HEK293 (cell line): ENCODE measurements around the gene C1QL4.
A peak's percentile ranks its signal among the peaks of the same experiment; 100 is the strongest.

Source experiments
- CTCF ChIA-PET: fragments of 350-600 bp; formaldehyde crosslinking; extraction: SDS; loops from one replicate; lab custom pipeline; 2021; ENCODE audit warnings: antibody characterized with exemption; lab: Yijun Ruan, JAX
- POLR2A ChIA-PET: fragments of 300-600 bp; formaldehyde crosslinking; extraction: SDS; loops from one replicate; lab custom pipeline; 2020; ENCODE audit warnings: antibody characterized with exemption, inconsistent platforms; lab: Yijun Ruan, JAX
- H3K27ac ChIP-seq: fragments of 200-500 bp; sonication (Bioruptor generic); 2 replicates; pipeline ENCODE4 v1.5.1; 2014; ENCODE audit warnings: low read depth, low read length, control low read depth, inconsistent platforms; ENCODE audit errors: extremely low read depth
- H3K36me3 ChIP-seq, 2 experiments: fragments of 200-500 bp in 1 of 2; sonication (Bioruptor generic) in 1 of 2; 1 replicate in 1 of 2; 2 replicates in 1 of 2; pipeline ENCODE4 v1.5.1; 2014 to 2017; ENCODE audit warnings: inconsistent platforms in 2 of 2, low read length in 2 of 2; ENCODE audit not compliant: control insufficient read depth in 2 of 2, insufficient read depth in 1 of 2
- H3K4me1 ChIP-seq: fragments of 200-500 bp; sonication (Bioruptor generic); 2 replicates; pipeline ENCODE4 v1.5.1; 2014; ENCODE audit warnings: mild to moderate bottlenecking, low read length, inconsistent platforms; ENCODE audit not compliant: control insufficient read depth, insufficient read depth
- H3K4me3 ChIP-seq: 2 replicates; pipeline ENCODE4 v1.5.1; 2011; ENCODE audit warnings: low read depth, mild to moderate bottlenecking, control low read depth, low read length, moderate library complexity
- H3K9me3 ChIP-seq: fragments of 200-500 bp; sonication (Bioruptor generic); 2 replicates; pipeline ENCODE4 v1.5.1; 2014; ENCODE audit warnings: low read depth, low read length, inconsistent platforms; ENCODE audit not compliant: control insufficient read depth, insufficient read depth
- EGR2 ChIP-seq: fragments of 450-650 bp; formaldehyde crosslinking; IDR thresholded peaks from 2 replicates; pipeline ENCODE4 v1.5.1; 2016; ENCODE audit warnings: low read depth, missing biosample characterization, missing genetic modification characterization
- GLI4 ChIP-seq: fragments of 450-650 bp; formaldehyde crosslinking; IDR thresholded peaks from 2 replicates; pipeline ENCODE4 v1.5.1; 2016; ENCODE audit warnings: missing biosample characterization, missing genetic modification characterization
- GLIS2 ChIP-seq: fragments of 450-650 bp; formaldehyde crosslinking; IDR thresholded peaks from 2 replicates; pipeline ENCODE4 v1.5.1; 2016; ENCODE audit warnings: missing biosample characterization, missing genetic modification characterization
- KLF7 ChIP-seq: fragments of 450-650 bp; formaldehyde crosslinking; IDR thresholded peaks from 2 replicates; pipeline ENCODE4 v1.5.1; 2016; ENCODE audit warnings: missing biosample characterization, missing genetic modification characterization, borderline replicate concordance
- KLF9 ChIP-seq: fragments of 450-650 bp; formaldehyde crosslinking; IDR thresholded peaks from 2 replicates; pipeline ENCODE4 v1.5.1; 2016; ENCODE audit warnings: missing biosample characterization, missing genetic modification characterization, low read depth
- SP2 ChIP-seq: fragments of 450-650 bp; formaldehyde crosslinking; IDR thresholded peaks from 2 replicates; pipeline ENCODE4 v1.5.1; 2016; ENCODE audit warnings: missing biosample characterization, missing genetic modification characterization
- ZBTB8A ChIP-seq: fragments of 450-650 bp; formaldehyde crosslinking; IDR thresholded peaks from 2 replicates; pipeline ENCODE4 v1.5.1; 2016; ENCODE audit warnings: missing biosample characterization, missing genetic modification characterization
- ZFP3 ChIP-seq: fragments of 450-650 bp; formaldehyde crosslinking; IDR thresholded peaks from 2 replicates; pipeline ENCODE4 v1.5.1; 2016; ENCODE audit warnings: low read depth, missing biosample characterization, missing genetic modification characterization
- ZNF121 ChIP-seq: fragments of 450-650 bp; formaldehyde crosslinking; IDR thresholded peaks from 2 replicates; pipeline ENCODE4 v1.5.1; 2016; ENCODE audit warnings: missing biosample characterization, missing genetic modification characterization
- ZNF202 ChIP-seq: fragments of 450-650 bp; formaldehyde crosslinking; IDR thresholded peaks from 2 replicates; pipeline ENCODE4 v1.5.1; 2016; ENCODE audit warnings: missing biosample characterization, missing genetic modification characterization, borderline replicate concordance
- ZNF223 ChIP-seq: fragments of 450-650 bp; formaldehyde crosslinking; IDR thresholded peaks from 2 replicates; pipeline ENCODE4 v1.5.1; 2016; ENCODE audit warnings: missing biosample characterization, missing genetic modification characterization
- ZNF341 ChIP-seq: fragments of 450-650 bp; formaldehyde crosslinking; IDR thresholded peaks from 2 replicates; pipeline ENCODE4; 2016; ENCODE audit warnings: low read depth, missing biosample characterization, missing genetic modification characterization
- ZNF394 ChIP-seq: fragments of 450-650 bp; formaldehyde crosslinking; IDR thresholded peaks from 2 replicates; pipeline ENCODE4 v1.5.1; 2016; ENCODE audit warnings: missing biosample characterization, missing genetic modification characterization, mild to moderate bottlenecking, moderate library complexity, borderline replicate concordance
- ZNF677 ChIP-seq: fragments of 450-650 bp; IDR thresholded peaks from 2 replicates; pipeline ENCODE4 v1.5.0; 2018; ENCODE audit warnings: missing biosample characterization, mild to moderate bottlenecking, missing genetic modification characterization, moderate library complexity
- ZNF707 ChIP-seq: fragments of 450-650 bp; formaldehyde crosslinking; IDR thresholded peaks from 2 replicates; pipeline ENCODE4 v1.5.1; 2016; ENCODE audit warnings: missing biosample characterization, missing genetic modification characterization
- ZNF76 ChIP-seq: fragments of 450-650 bp; formaldehyde crosslinking; IDR thresholded peaks from 2 replicates; pipeline ENCODE4; 2016; ENCODE audit warnings: low read depth, missing biosample characterization, missing genetic modification characterization, borderline replicate concordance
- TF ChIP-seq, protein P1 (sequence below): fragments of 450-650 bp; formaldehyde crosslinking; IDR thresholded peaks from 2 replicates; pipeline ENCODE4 v1.5.1; 2016; ENCODE audit warnings: missing biosample characterization, missing genetic modification characterization
- TF ChIP-seq, protein P2 (sequence below): fragments of 450-650 bp; formaldehyde crosslinking; IDR thresholded peaks from 2 replicates; pipeline ENCODE4 v1.5.1; 2017; ENCODE audit warnings: missing biosample characterization, missing genetic modification characterization
- TF ChIP-seq, protein P3 (sequence below): fragments of 450-650 bp; formaldehyde crosslinking; IDR thresholded peaks from 2 replicates; pipeline ENCODE4 v1.5.1; 2017; ENCODE audit warnings: missing biosample characterization, missing genetic modification characterization
- TF ChIP-seq, protein P4 (sequence below): fragments of 450-650 bp; formaldehyde crosslinking; optimal IDR thresholded peaks from 2 replicates; pipeline ENCODE3; 2016; ENCODE audit warnings: missing biosample characterization, mild to moderate bottlenecking, missing genetic modification characterization
- TF ChIP-seq, protein P5 (sequence below): fragments of 450-650 bp; formaldehyde crosslinking; IDR thresholded peaks from 2 replicates; pipeline ENCODE4 v1.5.1; 2016; ENCODE audit warnings: missing biosample characterization, missing genetic modification characterization
- TF ChIP-seq, protein P6 (sequence below): fragments of 450-650 bp; formaldehyde crosslinking; IDR thresholded peaks from 2 replicates; pipeline ENCODE4 v1.5.1; 2017; ENCODE audit warnings: missing biosample characterization, missing genetic modification characterization
- TF ChIP-seq, protein P7 (sequence below): fragments of 450-650 bp; formaldehyde crosslinking; IDR thresholded peaks from 2 replicates; pipeline ENCODE4 v1.5.1; 2016; ENCODE audit warnings: missing biosample characterization, missing genetic modification characterization

Gene C1QL4

DNA sequence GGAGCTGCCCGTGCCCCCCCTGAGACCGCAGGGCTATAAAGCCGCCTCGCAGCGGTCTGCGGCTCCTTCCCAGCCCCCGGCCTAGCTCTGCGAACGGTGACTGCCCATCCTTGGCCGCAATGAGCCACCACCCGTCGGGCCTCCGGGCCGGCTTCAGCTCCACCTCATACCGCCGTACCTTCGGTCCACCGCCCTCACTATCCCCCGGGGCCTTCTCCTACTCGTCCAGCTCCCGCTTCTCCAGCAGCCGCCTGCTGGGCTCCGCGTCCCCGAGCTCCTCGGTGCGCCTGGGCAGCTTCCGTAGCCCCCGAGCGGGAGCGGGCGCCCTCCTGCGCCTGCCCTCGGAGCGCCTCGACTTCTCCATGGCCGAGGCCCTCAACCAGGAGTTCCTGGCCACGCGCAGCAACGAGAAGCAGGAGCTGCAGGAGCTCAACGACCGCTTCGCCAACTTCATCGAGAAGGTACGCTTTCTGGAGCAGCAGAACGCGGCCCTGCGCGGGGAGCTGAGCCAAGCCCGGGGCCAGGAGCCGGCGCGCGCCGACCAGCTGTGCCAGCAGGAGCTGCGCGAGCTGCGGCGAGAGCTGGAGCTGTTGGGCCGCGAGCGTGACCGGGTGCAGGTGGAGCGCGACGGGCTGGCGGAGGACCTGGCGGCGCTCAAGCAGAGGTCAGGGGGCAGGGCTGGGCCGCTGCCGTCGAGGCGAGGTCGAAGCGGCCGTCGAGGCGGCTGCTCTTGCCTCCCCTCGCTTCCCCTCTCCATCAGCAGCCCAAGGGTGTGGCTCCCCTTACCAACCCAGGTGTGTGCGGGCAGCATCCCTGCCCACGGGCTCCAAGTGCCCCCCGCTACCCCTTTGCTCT, 41.7 kb downstream of the C1QL4 start, which contains the start of gene PRPH (continued):
- TF ChIP-seq, protein P1, sequence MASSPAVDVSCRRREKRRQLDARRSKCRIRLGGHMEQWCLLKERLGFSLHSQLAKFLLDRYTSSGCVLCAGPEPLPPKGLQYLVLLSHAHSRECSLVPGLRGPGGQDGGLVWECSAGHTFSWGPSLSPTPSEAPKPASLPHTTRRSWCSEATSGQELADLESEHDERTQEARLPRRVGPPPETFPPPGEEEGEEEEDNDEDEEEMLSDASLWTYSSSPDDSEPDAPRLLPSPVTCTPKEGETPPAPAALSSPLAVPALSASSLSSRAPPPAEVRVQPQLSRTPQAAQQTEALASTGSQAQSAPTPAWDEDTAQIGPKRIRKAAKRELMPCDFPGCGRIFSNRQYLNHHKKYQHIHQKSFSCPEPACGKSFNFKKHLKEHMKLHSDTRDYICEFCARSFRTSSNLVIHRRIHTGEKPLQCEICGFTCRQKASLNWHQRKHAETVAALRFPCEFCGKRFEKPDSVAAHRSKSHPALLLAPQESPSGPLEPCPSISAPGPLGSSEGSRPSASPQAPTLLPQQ (tag by site-specific recombination) = no peak
- TF ChIP-seq, protein P2, sequence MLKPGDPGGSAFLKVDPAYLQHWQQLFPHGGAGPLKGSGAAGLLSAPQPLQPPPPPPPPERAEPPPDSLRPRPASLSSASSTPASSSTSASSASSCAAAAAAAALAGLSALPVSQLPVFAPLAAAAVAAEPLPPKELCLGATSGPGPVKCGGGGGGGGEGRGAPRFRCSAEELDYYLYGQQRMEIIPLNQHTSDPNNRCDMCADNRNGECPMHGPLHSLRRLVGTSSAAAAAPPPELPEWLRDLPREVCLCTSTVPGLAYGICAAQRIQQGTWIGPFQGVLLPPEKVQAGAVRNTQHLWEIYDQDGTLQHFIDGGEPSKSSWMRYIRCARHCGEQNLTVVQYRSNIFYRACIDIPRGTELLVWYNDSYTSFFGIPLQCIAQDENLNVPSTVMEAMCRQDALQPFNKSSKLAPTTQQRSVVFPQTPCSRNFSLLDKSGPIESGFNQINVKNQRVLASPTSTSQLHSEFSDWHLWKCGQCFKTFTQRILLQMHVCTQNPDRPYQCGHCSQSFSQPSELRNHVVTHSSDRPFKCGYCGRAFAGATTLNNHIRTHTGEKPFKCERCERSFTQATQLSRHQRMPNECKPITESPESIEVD (tag by site-specific recombination) = no peak
- TF ChIP-seq SP2 (tag by site-specific recombination) (no peak), ZFP3 (tag by site-specific recombination) (no peak), ZNF76 (no peak), ZNF677 (no peak), ZNF394 (tag by site-specific recombination) (no peak), GLIS2 (tag by site-specific recombination) (0 out of 2 replicates have a peak, but pooled peaks have one; percentile 10), KLF9 (tag by site-specific recombination) (no peak), KLF7 (tag by site-specific recombination) (no peak), ZNF707 (no peak), ZNF202 (tag by site-specific recombination) (peak; percentile 74), ZNF121 (no peak), GLI4 (no peak), EGR2 (tag by site-specific recombination) (no peak), ZNF223 (tag by site-specific recombination) (no peak)
- TF ChIP-seq, protein P3, sequence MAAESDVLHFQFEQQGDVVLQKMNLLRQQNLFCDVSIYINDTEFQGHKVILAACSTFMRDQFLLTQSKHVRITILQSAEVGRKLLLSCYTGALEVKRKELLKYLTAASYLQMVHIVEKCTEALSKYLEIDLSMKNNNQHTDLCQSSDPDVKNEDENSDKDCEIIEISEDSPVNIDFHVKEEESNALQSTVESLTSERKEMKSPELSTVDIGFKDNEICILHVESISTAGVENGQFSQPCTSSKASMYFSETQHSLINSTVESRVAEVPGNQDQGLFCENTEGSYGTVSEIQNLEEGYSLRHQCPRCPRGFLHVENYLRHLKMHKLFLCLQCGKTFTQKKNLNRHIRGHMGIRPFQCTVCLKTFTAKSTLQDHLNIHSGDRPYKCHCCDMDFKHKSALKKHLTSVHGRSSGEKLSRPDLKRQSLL (tag by site-specific recombination) = peak; percentile 12; the same call in 1 of the 2 replicates
- TF ChIP-seq, protein P4, sequence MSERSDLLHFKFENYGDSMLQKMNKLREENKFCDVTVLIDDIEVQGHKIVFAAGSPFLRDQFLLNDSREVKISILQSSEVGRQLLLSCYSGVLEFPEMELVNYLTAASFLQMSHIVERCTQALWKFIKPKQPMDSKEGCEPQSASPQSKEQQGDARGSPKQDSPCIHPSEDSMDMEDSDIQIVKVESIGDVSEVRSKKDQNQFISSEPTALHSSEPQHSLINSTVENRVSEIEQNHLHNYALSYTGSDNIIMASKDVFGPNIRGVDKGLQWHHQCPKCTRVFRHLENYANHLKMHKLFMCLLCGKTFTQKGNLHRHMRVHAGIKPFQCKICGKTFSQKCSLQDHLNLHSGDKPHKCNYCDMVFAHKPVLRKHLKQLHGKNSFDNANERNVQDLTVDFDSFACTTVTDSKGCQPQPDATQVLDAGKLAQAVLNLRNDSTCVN = no peak
- TF ChIP-seq, all 188 proteins: peak for 5

DNA sequence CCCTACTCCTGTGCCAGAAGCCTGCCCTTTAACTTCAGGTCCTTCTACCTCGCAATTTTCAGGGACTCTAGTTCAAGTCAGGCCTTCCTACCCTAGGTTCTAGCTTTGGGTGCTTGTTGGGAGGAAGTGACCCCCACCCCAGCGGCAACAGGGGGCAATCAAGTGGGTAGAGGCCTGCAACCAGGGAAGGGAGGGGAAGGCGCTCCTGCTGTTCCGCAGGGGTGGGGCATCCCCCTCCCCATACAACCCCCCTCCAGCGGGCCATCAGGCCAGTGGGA, 42.2 kb downstream of the C1QL4 start:
- Histone ChIP-seq H3K27ac (0 out of 2 replicates have a peak overlapping the region, but pooled peaks have one; percentile 4), H3K36me3 (peaks cover 0 to 9% of the 10 kb centered on the region in 2 experiments; a peak in 1 of 3 replicates), H3K9me3 (no peaks in the 10 kb centered on the region), H3K4me1 (peaks cover 8% of the 10 kb centered on the region), H3K4me3 (no peak overlapping the region)
- CTCF ChIA-PET = interaction anchor here (0.5 to 10.2 kb wide), 20 partner anchors 9 to 263 kb away, joined by 3 to 208 read pairs (median 5); partner anchors contain the start of genes C1QL4, DNAJC22, SPATS2 and TROAP
- POLR2A ChIA-PET = interaction anchor here (0.6 to 7.6 kb wide), 7 partner anchors 8 to 447 kb away, joined by 3 to 94 read pairs (median 3); partner anchors contain the start of genes SPATS2, TMBIM6 and TROAP
- TF ChIP-seq, protein P5, sequence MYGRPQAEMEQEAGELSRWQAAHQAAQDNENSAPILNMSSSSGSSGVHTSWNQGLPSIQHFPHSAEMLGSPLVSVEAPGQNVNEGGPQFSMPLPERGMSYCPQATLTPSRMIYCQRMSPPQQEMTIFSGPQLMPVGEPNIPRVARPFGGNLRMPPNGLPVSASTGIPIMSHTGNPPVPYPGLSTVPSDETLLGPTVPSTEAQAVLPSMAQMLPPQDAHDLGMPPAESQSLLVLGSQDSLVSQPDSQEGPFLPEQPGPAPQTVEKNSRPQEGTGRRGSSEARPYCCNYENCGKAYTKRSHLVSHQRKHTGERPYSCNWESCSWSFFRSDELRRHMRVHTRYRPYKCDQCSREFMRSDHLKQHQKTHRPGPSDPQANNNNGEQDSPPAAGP (tag by site-specific recombination) = no peak
- TF ChIP-seq ZBTB8A (tag by site-specific recombination) (0 out of 2 replicates have a peak, but pooled peaks have one; percentile 7), ZNF202 (tag by site-specific recombination) (no peak), GLIS2 (tag by site-specific recombination) (peak; percentile 66; the same call in 1 of the 2 replicates), ZNF341 (tag by site-specific recombination) (peak; percentile 80)
- TF ChIP-seq, protein P6, sequence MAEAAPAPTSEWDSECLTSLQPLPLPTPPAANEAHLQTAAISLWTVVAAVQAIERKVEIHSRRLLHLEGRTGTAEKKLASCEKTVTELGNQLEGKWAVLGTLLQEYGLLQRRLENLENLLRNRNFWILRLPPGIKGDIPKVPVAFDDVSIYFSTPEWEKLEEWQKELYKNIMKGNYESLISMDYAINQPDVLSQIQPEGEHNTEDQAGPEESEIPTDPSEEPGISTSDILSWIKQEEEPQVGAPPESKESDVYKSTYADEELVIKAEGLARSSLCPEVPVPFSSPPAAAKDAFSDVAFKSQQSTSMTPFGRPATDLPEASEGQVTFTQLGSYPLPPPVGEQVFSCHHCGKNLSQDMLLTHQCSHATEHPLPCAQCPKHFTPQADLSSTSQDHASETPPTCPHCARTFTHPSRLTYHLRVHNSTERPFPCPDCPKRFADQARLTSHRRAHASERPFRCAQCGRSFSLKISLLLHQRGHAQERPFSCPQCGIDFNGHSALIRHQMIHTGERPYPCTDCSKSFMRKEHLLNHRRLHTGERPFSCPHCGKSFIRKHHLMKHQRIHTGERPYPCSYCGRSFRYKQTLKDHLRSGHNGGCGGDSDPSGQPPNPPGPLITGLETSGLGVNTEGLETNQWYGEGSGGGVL (tag by site-specific recombination) = 0 out of 2 replicates have a peak, but pooled peaks have one; percentile 48
- TF ChIP-seq, protein P7, sequence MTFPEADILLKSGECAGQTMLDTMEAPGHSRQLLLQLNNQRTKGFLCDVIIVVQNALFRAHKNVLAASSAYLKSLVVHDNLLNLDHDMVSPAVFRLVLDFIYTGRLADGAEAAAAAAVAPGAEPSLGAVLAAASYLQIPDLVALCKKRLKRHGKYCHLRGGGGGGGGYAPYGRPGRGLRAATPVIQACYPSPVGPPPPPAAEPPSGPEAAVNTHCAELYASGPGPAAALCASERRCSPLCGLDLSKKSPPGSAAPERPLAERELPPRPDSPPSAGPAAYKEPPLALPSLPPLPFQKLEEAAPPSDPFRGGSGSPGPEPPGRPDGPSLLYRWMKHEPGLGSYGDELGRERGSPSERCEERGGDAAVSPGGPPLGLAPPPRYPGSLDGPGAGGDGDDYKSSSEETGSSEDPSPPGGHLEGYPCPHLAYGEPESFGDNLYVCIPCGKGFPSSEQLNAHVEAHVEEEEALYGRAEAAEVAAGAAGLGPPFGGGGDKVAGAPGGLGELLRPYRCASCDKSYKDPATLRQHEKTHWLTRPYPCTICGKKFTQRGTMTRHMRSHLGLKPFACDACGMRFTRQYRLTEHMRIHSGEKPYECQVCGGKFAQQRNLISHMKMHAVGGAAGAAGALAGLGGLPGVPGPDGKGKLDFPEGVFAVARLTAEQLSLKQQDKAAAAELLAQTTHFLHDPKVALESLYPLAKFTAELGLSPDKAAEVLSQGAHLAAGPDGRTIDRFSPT (tag by site-specific recombination) = 0 out of 2 replicates have a peak, but pooled peaks have one; percentile 9
